22Rv1 (cell line): Measurements from ENCODE around the gene MAST4.

Experiments
- H3K27ac ChIP-seq: fragments of 450-650 bp; 2 replicates; pipeline ENCODE4 v1.5.1; 2017
- ZFX ChIP-seq: fragments of 450-650 bp; IDR thresholded peaks from 2 replicates; pipeline ENCODE4 v1.6.1; 2017; ENCODE audit warnings: antibody characterized with exemption, borderline replicate concordance
- TF ChIP-seq, protein P1 (sequence below): fragments of 450-650 bp; IDR thresholded peaks from 2 replicates; pipeline ENCODE4 v1.5.1; 2017; ENCODE audit warnings: mild to moderate bottlenecking

MAST4 gene

DNA sequence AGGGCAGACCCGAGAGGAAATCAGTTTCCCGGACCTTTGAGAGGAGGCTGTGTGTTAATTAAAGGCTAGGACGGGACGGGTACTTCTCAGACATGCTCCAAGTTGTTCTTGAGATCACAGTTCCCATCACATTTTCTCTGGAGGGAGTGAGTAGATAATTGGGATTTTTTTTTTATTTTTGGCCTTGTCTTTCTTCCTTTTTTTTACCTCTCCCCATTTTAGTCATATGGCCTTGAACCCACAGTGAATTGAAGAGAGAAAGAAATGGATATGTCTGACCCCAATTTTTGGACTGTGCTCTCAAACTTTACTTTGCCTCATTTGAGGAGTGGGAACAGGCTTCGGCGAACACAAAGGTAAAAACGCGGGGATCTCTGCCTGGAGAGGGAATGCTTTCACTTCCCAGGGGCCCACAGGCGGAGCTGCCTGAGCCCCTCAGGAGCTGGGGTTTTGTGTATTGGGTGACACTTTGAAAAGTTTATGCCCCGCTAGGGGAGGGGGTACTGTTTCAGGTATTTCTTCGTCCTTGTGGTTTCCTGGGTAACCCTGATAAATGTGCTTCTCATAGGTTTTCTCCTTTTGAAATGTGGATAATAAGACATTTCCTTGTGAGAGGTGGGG, 408.6 kb downstream of the MAST4 start:
- TF ChIP-seq, protein P1, sequence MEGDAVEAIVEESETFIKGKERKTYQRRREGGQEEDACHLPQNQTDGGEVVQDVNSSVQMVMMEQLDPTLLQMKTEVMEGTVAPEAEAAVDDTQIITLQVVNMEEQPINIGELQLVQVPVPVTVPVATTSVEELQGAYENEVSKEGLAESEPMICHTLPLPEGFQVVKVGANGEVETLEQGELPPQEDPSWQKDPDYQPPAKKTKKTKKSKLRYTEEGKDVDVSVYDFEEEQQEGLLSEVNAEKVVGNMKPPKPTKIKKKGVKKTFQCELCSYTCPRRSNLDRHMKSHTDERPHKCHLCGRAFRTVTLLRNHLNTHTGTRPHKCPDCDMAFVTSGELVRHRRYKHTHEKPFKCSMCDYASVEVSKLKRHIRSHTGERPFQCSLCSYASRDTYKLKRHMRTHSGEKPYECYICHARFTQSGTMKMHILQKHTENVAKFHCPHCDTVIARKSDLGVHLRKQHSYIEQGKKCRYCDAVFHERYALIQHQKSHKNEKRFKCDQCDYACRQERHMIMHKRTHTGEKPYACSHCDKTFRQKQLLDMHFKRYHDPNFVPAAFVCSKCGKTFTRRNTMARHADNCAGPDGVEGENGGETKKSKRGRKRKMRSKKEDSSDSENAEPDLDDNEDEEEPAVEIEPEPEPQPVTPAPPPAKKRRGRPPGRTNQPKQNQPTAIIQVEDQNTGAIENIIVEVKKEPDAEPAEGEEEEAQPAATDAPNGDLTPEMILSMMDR: no peak
- TF ChIP-seq ZFX: no peak
- peak overlapping the region; percentile 95 for H3K27ac ChIP-seq

GRCh38 chr5:67005737-67006499, 409.7 kb downstream of the MAST4 start:
- TF ChIP-seq, protein P1: no peak
- no peak for TF ChIP-seq ZFX
- H3K27ac ChIP-seq: no peak overlapping the region

GRCh38 chr5:67006500-67006848, 410.3 kb downstream of the MAST4 start:
- no peak for TF ChIP-seq ZFX
- TF ChIP-seq, protein P1: no peak
- no peak overlapping the region for H3K27ac ChIP-seq

DNA sequence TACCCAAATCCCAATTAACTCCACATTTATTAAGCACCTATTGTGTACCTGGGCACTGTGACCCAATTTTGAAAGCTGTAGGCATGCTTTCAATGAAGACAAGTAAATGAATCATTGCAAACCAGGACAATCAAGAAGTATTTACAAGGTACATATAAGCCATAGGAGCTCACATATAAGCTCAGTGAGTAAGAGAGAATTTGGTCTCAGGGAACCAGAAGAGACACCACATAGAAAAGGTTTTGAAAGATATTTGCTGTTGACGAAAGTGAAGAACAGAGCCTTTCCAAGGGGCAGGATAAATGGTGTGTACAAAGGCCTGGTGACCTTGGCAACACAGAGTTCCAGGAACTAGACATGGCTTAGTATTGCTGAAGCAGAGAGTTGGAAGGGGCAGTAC, 412.8 kb downstream of the MAST4 start:
- TF ChIP-seq, protein P1: no peak
- TF ChIP-seq ZFX: no peak
- no peak overlapping the region for H3K27ac ChIP-seq

DNA sequence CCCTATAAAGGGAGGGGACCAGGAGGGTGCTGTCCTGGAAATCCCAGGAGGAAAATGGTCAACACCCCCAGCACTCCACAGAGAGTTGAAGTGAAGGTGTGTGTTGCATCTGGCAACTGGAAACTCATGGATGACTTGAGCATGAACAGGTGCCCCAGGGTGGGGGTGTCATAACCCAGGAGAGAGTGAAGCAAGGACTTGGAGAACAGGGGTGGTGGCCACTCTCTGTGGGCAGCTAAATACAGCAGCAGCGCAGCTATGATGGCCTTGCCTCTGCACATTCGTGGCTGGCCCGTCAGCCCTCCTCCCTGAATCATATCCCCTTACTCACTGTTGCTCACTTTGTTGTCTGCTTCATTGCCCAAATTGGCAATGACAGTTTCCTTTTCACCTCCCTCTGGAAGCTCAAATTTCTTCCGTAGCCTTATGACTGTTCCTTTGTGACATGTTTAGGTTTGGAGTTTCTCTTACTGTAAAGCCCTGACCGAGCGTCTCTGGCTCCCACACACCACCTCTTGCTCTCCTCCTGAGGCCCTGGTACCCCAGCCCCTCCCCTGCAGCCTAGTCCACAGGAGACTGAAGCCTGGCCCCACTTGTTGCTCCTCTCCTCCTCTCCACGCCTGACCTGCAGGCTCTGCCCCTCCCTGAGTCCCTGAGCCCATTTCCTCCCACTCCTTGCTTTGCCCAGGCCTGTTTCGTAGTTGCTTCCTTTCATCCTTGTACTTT, 414.7 kb downstream of the MAST4 start:
- H3K27ac ChIP-seq: no peak overlapping the region

GRCh38 chr5:67011422-67011821, 415.2 kb downstream of the MAST4 start:
- H3K27ac ChIP-seq: no peak overlapping the region
- TF ChIP-seq, protein P1: no peak
- no peak for TF ChIP-seq ZFX

More for the DNA sequence above, 414.7 kb downstream of the MAST4 start:
- no peak for TF ChIP-seq ZFX
- TF ChIP-seq, protein P1: no peak

DNA sequence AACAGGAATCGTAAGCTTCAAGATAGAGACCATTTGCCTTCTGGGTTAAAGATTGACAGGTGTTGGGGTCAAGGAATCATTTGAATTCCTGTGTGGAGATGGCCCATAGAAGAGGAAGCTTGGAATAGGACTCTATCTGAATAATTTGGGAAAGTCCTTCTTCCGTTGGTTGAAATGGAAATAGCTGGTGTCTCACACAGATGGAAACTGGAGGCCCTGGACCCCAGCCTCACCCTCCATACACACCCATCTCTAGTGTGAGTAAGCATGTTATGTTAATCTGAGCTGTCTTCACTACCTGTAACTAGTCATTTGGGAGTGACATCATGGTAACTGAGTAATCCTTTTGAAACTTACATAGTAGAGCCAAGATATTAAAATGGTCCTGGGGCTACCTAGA, 416.0 kb downstream of the MAST4 start:
- no peak overlapping the region for H3K27ac ChIP-seq
- no peak for TF ChIP-seq ZFX
- TF ChIP-seq, protein P1: no peak
